ENCODE data around the gene POLA1. TPM values are rescaled to one million over a fixed set of nuclear protein-coding genes. Genes with fewer than 3 reads are reported as not detected.
"Not testable (repeated sequence)": the region's sequence is repeated elsewhere in the genome, so short reads cannot be mapped to it uniquely, and the experiment has no call there.

Gene POLA1
- total and polyA plus RNA-seq, 5 experiments from 2014 or later, result 3.3 to 10.8 (median 5.3) TPM

DNA sequence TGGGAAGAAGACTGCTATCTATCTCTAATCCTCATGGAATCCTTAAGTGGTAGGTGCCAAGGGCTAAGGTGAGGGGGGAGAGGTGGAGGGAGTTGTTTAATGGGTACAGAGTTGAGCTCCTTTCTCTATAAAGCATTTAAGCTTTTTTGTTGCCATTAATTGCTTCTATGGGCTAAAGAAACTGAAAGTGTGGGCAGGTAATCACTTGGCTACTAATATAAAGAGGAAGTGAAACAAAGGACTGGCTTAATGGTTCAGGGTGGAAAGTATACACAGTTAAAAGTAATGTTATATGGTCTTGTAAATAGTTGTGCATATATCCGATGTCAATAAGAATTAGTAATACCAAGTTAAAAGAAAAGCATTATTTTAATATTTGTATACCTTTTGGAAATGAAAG lies 83.9 kb downstream of the POLA1 start:
- Mint-ChIP-seq H3K9me3 (no peaks in the 10 kb centered on the region), H3K27me3 (no peaks in the 10 kb centered on the region), H3K4me3 (no peak overlapping the region), H3K4me1 (peaks cover 0 to 10% (median 0%) of the 10 kb centered on the region in 4 donors), H3K36me3 (peaks cover 0 to 24% (median 11%) of the 10 kb centered on the region in 3 donors), H3K27ac (no peak overlapping the region)
- ATAC-seq, result no peak
- POLR2A ChIA-PET, result no interaction called here
- DNase-seq, result no peak

DNA sequence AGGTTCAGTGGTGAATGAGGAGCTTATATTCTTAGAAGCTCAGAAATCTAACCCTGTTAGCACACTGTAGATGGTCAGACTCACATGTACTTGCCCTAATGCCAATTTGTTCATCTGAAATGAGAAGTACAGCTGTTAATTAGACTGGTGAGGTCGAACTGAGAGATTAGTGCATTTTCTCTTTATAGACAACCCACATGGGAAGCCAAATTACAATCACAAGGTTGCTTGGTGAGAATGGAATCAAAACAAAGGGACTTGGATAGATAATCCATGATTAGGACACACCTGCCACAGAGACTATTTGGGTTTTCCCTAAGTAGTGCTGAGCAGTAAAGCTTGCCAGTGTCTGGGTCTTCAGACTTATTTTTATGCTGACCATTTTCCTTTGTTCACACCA lies 88.3 kb downstream of the POLA1 start:
- POLR2A ChIA-PET, result no interaction called here
- Mint-ChIP-seq H3K36me3 (peaks cover 0 to 26% (median 18%) of the 10 kb centered on the region in 3 donors), H3K9me3 (no peaks in the 10 kb centered on the region), H3K27me3 (no peaks in the 10 kb centered on the region), H3K4me1 (peaks cover 0 to 9% (median 0%) of the 10 kb centered on the region in 4 donors), H3K27ac (no peak overlapping the region), H3K4me3 (no peak overlapping the region)
- DNase-seq (no peak), ATAC-seq (no peak)

DNA sequence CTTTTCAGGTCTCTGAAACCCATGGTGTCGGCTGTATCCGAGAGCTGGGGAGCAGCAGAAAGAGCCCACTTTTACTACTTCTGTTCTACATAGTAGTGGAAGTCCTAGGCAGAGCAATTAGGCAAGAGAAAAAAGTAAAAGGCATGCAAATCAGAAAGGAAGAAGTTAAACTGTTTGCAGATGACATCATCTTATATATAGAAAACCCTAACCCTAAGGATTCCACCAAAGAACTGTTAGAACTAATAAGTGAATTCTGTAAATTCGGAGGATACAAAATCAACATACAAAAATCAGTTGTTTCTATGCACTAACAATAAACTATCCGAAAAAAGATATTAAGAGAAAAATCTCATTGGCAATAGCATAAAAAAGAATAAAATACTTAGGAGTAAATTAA lies 95.3 kb downstream of the POLA1 start:
- H3K4me1 Mint-ChIP-seq, result no peaks in the 10 kb centered on the region
- H3K4me3 Mint-ChIP-seq, result no peak overlapping the region
- peaks cover 0 to 2% (median 0%) of the 10 kb centered on the region in 9 donors for H3K9me3 Mint-ChIP-seq
- no peak for DNase-seq
- peaks cover 8 to 35% (median 23%) of the 10 kb centered on the region in 3 donors for H3K36me3 Mint-ChIP-seq
- no peaks in the 10 kb centered on the region for H3K27me3 Mint-ChIP-seq
- H3K27ac Mint-ChIP-seq, result no peak overlapping the region
- ATAC-seq, result no peak
- POLR2A ChIA-PET, result no interaction called here

DNA sequence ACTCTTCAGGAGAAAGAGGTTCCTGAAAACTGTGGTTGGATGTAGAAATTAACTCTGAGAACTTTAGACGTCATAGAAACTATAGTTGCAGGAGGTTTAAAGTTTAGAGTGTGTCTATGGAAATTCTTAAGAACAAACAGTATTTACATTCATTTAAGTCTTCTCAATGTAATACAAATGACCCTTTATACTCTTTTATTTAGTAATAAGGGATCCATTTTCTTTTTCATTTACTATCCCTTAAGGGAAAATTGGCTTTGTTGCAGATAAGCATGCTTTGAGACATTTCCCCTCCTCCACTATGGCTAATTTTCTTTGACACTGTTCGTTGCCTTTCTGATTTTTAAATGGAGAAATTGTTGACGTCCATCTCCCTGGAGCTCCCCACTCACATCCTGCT lies 96.4 kb downstream of the POLA1 start:
- peaks cover 8 to 38% (median 21%) of the 10 kb centered on the region in 3 donors for H3K36me3 Mint-ChIP-seq
- DNase-seq, result no peak
- no peaks in the 10 kb centered on the region for H3K4me1 Mint-ChIP-seq
- no peak for ATAC-seq
- POLR2A ChIA-PET, result no interaction called here
- H3K27ac Mint-ChIP-seq, result no peak overlapping the region
- no peaks in the 10 kb centered on the region for H3K27me3 Mint-ChIP-seq
- H3K4me3 Mint-ChIP-seq, result no peak overlapping the region
- H3K9me3 Mint-ChIP-seq, result peaks cover 0 to 2% (median 0%) of the 10 kb centered on the region in 9 donors

DNA sequence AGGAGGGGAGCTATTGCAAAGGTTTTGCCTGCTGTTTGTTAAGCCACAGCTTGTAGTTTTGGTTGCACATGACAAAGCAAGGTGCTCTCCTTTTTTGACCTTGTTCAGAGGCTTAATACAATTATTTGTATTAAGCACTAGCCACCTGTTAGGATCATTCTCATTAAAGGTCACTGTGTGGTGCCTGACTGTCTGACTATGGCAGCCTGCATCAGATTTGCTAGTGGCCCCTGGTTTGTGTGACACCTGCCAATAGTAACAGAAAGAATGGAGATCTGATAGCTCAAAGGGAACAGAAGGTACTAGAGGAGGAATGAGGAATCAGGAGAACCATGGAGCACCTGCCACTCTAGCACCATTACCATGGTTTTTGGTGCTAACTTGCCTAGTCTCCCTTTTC lies 102.5 kb downstream of the POLA1 start:
- POLR2A ChIA-PET, result no interaction called here
- H3K4me3 Mint-ChIP-seq, result no peak overlapping the region
- DNase-seq (no peak), ATAC-seq (no peak)
- no peak overlapping the region for H3K27ac Mint-ChIP-seq
- H3K9me3 Mint-ChIP-seq, result peaks cover 0 to 2% (median 0%) of the 10 kb centered on the region in 9 donors
- peaks cover 0 to 30% (median 10%) of the 10 kb centered on the region in 3 donors for H3K36me3 Mint-ChIP-seq
- H3K4me1 Mint-ChIP-seq, result no peaks in the 10 kb centered on the region
- no peaks in the 10 kb centered on the region for H3K27me3 Mint-ChIP-seq

DNA sequence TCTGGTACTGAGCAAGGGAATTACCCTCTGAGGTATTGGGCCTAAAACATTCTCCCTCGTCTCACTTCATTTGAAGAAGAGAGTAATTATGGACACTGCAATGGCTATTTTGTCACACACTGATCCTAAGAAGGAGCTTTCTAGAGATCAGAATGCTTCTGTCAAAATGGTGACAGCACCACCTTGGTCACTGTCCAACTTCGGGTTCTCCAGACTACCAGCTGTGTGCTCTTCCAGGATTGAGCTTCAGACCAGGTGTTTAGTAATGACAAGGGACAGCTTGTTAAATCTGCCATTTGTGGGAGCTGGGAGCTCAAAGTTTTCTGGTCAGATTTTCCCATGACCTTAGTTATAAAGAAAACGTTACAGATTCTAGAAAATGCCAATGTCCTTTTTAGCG lies 105.4 kb downstream of the POLA1 start:
- Mint-ChIP-seq H3K4me1 (no peaks in the 10 kb centered on the region), H3K4me3 (no peak overlapping the region), H3K27ac (peak overlapping the region in 1 of 10 donors; percentile 62), H3K27me3 (no peaks in the 10 kb centered on the region), H3K36me3 (peaks cover 6 to 24% (median 8%) of the 10 kb centered on the region in 3 donors), H3K9me3 (no peaks in the 10 kb centered on the region)
- POLR2A ChIA-PET, result no interaction called here
- ATAC-seq (no peak), DNase-seq (no peak)

DNA sequence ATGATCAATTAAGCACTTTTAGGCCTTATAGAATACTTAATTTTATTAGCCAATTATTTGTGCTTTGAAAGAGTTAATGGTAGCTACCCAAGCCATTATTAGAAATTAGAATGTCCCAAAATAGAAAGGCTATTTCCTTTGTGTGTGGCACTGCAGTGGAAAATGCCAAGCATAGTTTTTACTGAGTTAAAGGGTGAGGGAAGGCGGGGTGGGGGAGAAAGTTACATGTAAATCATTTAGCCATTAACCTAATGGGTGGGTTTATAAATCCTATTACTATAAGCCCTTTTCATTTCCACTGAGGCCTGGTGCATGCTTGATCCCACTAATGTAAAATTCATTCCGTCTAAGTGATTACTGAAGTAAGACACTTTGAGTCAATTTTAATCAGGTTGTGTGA lies 105.8 kb downstream of the POLA1 start:
- Mint-ChIP-seq H3K27ac (no peak overlapping the region), H3K27me3 (no peaks in the 10 kb centered on the region), H3K36me3 (peaks cover 6 to 20% (median 8%) of the 10 kb centered on the region in 3 donors), H3K4me1 (no peaks in the 10 kb centered on the region), H3K4me3 (no peak overlapping the region), H3K9me3 (no peaks in the 10 kb centered on the region)
- ATAC-seq, result no peak
- POLR2A ChIA-PET, result no interaction called here
- DNase-seq, result no peak

DNA sequence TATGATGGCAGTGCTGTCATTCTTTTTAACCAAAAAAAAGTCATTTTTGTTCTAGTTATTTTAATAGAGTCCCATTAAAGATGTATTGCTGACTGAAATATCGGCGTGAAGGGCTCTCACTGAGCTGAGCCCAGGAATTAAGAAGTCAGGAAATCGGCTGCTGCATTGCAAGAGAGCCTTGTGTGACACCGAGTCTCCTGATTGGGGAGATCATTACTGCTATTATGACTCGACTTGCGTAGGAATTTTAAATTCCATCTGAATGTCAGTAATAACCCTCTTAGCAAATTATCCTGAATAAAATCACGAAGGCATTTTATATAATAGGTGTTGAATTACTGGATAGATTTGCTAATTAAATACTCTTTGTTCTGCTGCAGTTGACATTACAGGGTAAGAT lies 111.5 kb downstream of the POLA1 start:
- peaks cover 6 to 14% (median 13%) of the 10 kb centered on the region in 3 donors for H3K36me3 Mint-ChIP-seq
- peaks cover 0 to 8% (median 3%) of the 10 kb centered on the region in 4 donors for H3K4me1 Mint-ChIP-seq
- no peak for ATAC-seq
- H3K27ac Mint-ChIP-seq, result no peak overlapping the region
- no peak overlapping the region for H3K4me3 Mint-ChIP-seq
- H3K27me3 Mint-ChIP-seq, result no peaks in the 10 kb centered on the region
- DNase-seq, result no peak
- no peaks in the 10 kb centered on the region for H3K9me3 Mint-ChIP-seq
- POLR2A ChIA-PET, result no interaction called here

DNA sequence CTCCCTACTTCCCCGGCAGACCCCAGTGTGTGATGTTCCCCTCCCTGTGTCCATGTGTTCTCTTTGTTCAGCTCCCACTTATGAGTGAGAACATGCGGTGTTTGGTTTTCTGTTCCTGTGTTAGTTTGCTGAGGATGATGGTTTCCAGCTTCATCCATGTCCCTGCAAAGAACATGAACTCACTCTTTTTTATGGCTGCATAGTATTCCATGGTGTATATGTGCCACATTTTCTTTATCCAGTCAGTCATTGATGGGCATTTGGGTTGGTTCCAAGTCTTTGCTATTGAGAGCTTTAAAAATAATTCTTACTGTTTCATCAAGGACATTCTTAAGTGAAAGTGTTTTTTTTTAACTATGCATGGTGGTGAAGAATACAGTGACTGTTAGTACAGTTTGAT lies 126.1 kb downstream of the POLA1 start:
- H3K4me1 Mint-ChIP-seq, POLR2A ChIA-PET, H3K27me3 Mint-ChIP-seq, H3K27ac Mint-ChIP-seq, ATAC-seq, H3K4me3 Mint-ChIP-seq, DNase-seq: not testable (repeated sequence)
- Mint-ChIP-seq H3K36me3 (peaks cover 4 to 40% (median 20%) of the 10 kb centered on the region in 3 donors), H3K9me3 (peaks cover 0 to 12% (median 0%) of the 10 kb centered on the region in 9 donors)

DNA sequence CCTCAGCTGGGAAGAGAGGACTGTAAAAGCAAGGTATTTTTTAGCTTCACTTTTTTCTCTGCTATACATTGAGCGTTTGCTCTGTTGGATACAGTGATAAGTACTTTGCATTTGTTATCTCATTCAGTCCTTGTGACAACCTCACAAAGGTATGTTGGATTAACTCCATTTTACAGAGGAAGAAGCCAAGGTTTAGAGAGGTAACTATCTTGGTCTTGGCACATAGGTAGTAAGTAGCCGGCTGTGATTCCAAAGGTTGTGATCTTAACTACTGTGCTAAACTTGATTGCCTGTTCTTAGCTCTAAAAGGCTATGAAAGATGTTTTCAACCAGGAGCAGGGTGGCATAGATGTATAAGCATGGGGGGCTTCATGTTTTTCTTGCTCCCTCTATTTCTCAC lies 134.4 kb downstream of the POLA1 start:
- H3K27ac Mint-ChIP-seq, result no peak overlapping the region
- no peaks in the 10 kb centered on the region for H3K27me3 Mint-ChIP-seq
- H3K36me3 Mint-ChIP-seq, result peaks cover 8 to 45% (median 25%) of the 10 kb centered on the region in 3 donors
- POLR2A ChIA-PET, result no interaction called here
- ATAC-seq (no peak), DNase-seq (no peak)
- H3K4me3 Mint-ChIP-seq, result no peak overlapping the region
- H3K9me3 Mint-ChIP-seq, result no peaks in the 10 kb centered on the region
- no peaks in the 10 kb centered on the region for H3K4me1 Mint-ChIP-seq

DNA sequence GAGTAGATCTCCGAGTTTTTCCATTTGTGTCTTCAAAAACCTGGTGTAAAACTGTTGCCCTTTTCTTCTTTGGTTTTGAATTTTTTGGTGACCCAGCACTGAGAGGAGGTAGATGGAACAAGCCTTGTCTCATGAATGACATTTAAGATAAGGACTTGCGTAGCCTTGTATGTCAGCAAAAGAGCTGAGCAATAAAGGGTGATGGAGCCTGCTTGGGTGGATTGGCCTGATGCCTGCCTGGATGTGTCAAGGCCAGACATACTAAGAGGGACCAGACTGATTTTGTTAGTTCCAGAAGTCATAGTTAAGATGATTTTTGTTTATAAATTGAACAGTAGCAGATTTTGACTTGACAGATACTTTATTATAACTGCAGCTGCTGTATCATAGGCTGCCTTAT lies 134.9 kb downstream of the POLA1 start:
- H3K4me1 Mint-ChIP-seq, result no peaks in the 10 kb centered on the region
- no peaks in the 10 kb centered on the region for H3K9me3 Mint-ChIP-seq
- no peaks in the 10 kb centered on the region for H3K27me3 Mint-ChIP-seq
- ATAC-seq, result no peak
- H3K27ac Mint-ChIP-seq, result no peak overlapping the region
- H3K36me3 Mint-ChIP-seq, result peaks cover 8 to 45% (median 25%) of the 10 kb centered on the region in 3 donors
- DNase-seq, result no peak
- no peak overlapping the region for H3K4me3 Mint-ChIP-seq
- POLR2A ChIA-PET, result no interaction called here

DNA sequence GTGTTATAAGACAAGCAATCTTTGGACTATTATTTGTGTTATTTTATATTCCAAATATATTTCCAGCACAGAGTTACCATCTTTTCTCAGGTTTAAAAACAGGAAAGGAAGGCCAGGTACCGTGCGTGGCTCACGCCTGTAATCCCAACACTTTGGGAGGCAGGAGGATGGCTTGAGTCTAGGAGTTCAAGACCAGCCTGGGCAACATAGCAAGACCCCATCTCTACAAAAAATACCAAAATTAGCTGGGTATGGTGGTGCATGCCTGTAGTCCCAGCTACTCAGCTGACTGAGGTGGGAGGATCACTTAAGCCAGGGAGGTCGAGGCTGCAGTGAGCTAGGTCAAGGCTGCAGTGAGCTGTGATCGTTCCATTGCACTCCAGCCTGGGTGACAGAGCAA lies 140.0 kb downstream of the POLA1 start:
- peaks cover 0 to 2% (median 0%) of the 10 kb centered on the region in 4 donors for H3K4me1 Mint-ChIP-seq
- no peak for ATAC-seq
- H3K4me3 Mint-ChIP-seq, result no peak overlapping the region
- POLR2A ChIA-PET, result no interaction called here
- no peaks in the 10 kb centered on the region for H3K9me3 Mint-ChIP-seq
- H3K27ac Mint-ChIP-seq, result no peak overlapping the region
- DNase-seq, result no peak
- H3K36me3 Mint-ChIP-seq, result peaks cover 0 to 23% (median 6%) of the 10 kb centered on the region in 3 donors
- no peaks in the 10 kb centered on the region for H3K27me3 Mint-ChIP-seq

DNA sequence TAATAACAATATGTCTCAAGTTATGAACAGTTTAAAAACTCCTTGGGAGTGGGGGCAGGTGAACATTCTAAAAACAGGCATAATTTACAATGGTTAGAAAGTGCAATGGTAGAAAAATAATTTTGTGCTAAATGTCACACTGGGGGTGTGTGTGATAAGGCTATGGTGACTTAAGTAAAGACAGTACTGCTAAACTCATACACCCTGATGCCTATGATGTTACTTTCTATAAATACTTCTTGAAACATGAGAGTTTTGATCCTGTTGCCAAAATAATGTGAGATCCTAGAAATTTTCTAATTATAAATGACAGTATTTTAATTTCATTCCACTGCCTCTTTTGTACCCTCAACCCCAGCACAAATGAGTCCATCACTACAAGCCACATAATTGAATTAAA lies 144.2 kb downstream of the POLA1 start:
- Mint-ChIP-seq H3K4me1 (peaks cover 0 to 2% (median 0%) of the 10 kb centered on the region in 4 donors), H3K9me3 (no peaks in the 10 kb centered on the region), H3K27ac (peak overlapping the region in 1 of 10 donors; percentile 9), H3K27me3 (no peaks in the 10 kb centered on the region), H3K36me3 (peaks cover 0 to 11% (median 2%) of the 10 kb centered on the region in 3 donors), H3K4me3 (no peak overlapping the region)
- no peak for DNase-seq
- ATAC-seq, result no peak
- POLR2A ChIA-PET, result no interaction called here

DNA sequence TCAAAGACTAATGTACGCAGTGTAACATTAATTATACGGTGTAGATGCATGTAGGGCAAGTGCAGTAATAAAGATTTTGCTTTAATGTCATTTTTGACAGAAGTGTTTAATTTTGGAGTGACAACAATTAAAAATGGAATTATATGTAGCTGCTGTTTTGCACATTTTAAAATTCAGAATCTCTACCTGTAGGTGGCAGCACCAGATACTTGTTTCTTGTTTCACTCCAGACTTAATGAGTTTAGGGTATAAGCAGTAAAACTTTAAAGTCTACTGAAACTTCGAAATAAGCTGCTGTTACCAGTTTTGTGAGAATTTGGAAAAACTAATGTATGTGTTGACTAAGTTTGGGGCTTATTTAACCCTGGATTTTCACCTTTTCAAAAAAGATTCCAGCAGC lies 144.9 kb downstream of the POLA1 start:
- no peak overlapping the region for H3K27ac Mint-ChIP-seq
- POLR2A ChIA-PET, result no interaction called here
- no peak for ATAC-seq

More for the DNA sequence above, 144.9 kb downstream of the POLA1 start:
- peaks cover 0 to 2% (median 0%) of the 10 kb centered on the region in 4 donors for H3K4me1 Mint-ChIP-seq
- no peaks in the 10 kb centered on the region for H3K27me3 Mint-ChIP-seq
- no peaks in the 10 kb centered on the region for H3K9me3 Mint-ChIP-seq
- DNase-seq, result peak in 5 of 10 donors; percentile 1 to 19 (median 11)
- no peak overlapping the region for H3K4me3 Mint-ChIP-seq
- H3K36me3 Mint-ChIP-seq, result peaks cover 0 to 16% (median 2%) of the 10 kb centered on the region in 3 donors

All from naive thymus-derived CD8-positive, alpha-beta T cell (primary cell).